ENCODE measurements around the gene NINJ2.
A peak's percentile ranks its signal among the peaks of the same experiment; 100 is the strongest.
"Not testable (repeated sequence)": the region's sequence is repeated elsewhere in the genome, so short reads cannot be mapped to it uniquely, and the experiment has no call there.

The NINJ2 gene

GRCh38 chr12:585062-586061, 77.9 kb downstream of the NINJ2 start:
- no peak for DNase-seq (ENCODE audit: low spot score)

- DNase-seq (ENCODE audit: low spot score) = no peak
Observed at GRCh38 chr12:583251-583869, 79.9 kb downstream of the NINJ2 start.

- no peak for DNase-seq (ENCODE audit: low spot score)
Observed at GRCh38 chr12:581746-582145, 81.5 kb downstream of the NINJ2 start.

GRCh38 chr12:581321-581720, 81.9 kb downstream of the NINJ2 start:
- no peak for DNase-seq (ENCODE audit: low spot score)

GRCh38 chr12:580813-581212, 82.4 kb downstream of the NINJ2 start:
- no peak for DNase-seq (ENCODE audit: low spot score)

- no peak for DNase-seq (ENCODE audit: low spot score)
Observed at GRCh38 chr12:579420-580110, 83.7 kb downstream of the NINJ2 start.

- DNase-seq (ENCODE audit: low spot score) = no peak
Observed at GRCh38 chr12:578748-579419, 84.4 kb downstream of the NINJ2 start.

- DNase-seq (ENCODE audit: low spot score) = not testable (repeated sequence)
Observed at GRCh38 chr12:577994-578747, 85.1 kb downstream of the NINJ2 start.

GRCh38 chr12:576615-577110, 86.6 kb downstream of the NINJ2 start:
- DNase-seq (ENCODE audit: low spot score) = no peak

GRCh38 chr12:575948-576614, 87.2 kb downstream of the NINJ2 start:
- DNase-seq (ENCODE audit: low spot score) = peak; percentile 89

- no peak for DNase-seq (ENCODE audit: low spot score)
Observed at GRCh38 chr12:575129-575502, 88.1 kb downstream of the NINJ2 start.

GRCh38 chr12:574475-575128, 88.6 kb downstream of the NINJ2 start:
- DNase-seq (ENCODE audit: low spot score) = no peak

- no peak for DNase-seq (ENCODE audit: low spot score)
Observed at GRCh38 chr12:573232-573631, 90.0 kb downstream of the NINJ2 start.

- peak; percentile 50 for DNase-seq (ENCODE audit: low spot score)
Observed at GRCh38 chr12:572532-572899, 90.7 kb downstream of the NINJ2 start.

GRCh38 chr12:571795-572531, 91.3 kb downstream of the NINJ2 start:
- DNase-seq (ENCODE audit: low spot score) = no peak

GRCh38 chr12:570921-571794, 92.1 kb downstream of the NINJ2 start:
- DNase-seq (ENCODE audit: low spot score) = no peak

GRCh38 chr12:570435-570920, 92.8 kb downstream of the NINJ2 start:
- no peak for DNase-seq (ENCODE audit: low spot score)

GRCh38 chr12:569803-570434, 93.3 kb downstream of the NINJ2 start:
- DNase-seq (ENCODE audit: low spot score) = peak; percentile 85
